ENCODE results near the gene PRKCZ.

Gene PRKCZ

DNA sequence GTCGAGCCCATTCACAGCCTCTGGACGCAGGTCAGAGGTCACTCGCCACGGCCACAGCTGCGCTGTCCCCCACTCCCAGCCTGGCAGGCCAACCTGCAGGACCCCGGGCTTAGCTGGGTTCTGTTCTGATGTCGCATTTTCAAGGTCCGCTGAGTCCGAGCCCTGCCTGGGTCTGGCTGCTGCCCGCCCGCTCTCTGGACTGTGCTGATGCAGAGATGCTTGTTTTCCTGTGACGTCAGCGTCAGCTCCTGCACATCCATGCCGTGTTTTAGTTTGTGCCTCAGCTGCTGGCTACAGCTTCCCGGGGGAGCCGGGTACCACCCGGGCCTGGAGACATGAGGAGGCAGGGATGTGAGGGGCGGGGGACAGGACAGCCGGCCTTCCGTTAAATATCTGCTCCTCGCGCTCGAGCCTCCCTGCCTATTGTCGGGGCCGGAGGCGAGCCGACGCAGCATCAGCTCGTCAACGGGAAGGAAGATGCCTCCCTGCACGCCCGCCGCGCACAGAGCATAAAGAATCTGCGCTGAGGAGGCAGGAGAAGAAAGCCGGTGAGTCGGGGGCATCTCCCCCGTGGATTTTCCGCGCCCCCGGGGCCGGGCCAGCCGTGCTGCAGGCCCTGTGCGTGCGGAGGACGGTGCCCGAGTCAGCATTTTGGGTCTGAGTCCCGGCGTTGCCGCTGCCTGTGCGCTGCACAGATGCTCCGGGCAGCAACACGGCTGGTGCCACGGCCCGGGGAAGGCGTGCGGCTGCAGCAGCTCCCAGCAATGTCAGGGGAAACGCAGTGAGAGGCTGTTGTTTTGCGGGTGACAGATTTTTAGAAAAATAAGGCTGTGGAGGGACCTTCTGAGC, 23.4 kb downstream of the PRKCZ start:
- Mint-ChIP-seq H3K9me3 (peaks cover 15 to 18% of the 10 kb centered on the region in 2 donors), H3K36me3 (peaks cover 42 to 49% of the 10 kb centered on the region in 2 donors), H3K4me1 (peaks cover 7 to 10% of the 10 kb centered on the region in 2 donors), H3K27ac (no peak overlapping the region), H3K4me3 (no peak overlapping the region), H3K27me3 (no peaks in the 10 kb centered on the region)
- ATAC-seq (replicated peaks) (no peak), DNase-seq (no peak)

DNA sequence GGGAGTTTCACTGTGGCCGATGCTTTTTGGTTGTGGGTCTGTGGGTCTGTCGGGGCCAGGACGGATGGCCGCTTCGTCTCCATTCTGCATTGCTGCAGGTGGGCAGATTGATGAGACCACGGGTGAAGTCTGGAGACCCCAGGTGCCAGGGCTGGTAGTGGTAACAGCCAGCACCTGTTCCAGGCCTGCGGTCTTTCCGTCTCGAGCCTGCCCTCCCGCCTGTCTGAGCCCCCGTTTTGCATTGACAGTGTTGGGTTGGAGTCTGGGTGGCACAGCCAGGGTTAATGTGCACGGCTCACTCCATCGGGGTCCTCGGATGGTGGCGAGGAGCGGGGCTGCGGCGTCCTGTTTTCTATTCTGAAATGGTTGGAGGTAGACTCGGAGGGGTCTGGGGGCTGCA, 24.2 kb downstream of the PRKCZ start:
- Mint-ChIP-seq H3K27ac (no peak overlapping the region), H3K36me3 (peaks cover 49 to 52% of the 10 kb centered on the region in 2 donors), H3K9me3 (peaks cover 16 to 19% of the 10 kb centered on the region in 2 donors), H3K27me3 (no peaks in the 10 kb centered on the region), H3K4me3 (no peak overlapping the region), H3K4me1 (peaks cover 7 to 10% of the 10 kb centered on the region in 2 donors)
- ATAC-seq (replicated peaks) (no peak), DNase-seq (no peak)

DNA sequence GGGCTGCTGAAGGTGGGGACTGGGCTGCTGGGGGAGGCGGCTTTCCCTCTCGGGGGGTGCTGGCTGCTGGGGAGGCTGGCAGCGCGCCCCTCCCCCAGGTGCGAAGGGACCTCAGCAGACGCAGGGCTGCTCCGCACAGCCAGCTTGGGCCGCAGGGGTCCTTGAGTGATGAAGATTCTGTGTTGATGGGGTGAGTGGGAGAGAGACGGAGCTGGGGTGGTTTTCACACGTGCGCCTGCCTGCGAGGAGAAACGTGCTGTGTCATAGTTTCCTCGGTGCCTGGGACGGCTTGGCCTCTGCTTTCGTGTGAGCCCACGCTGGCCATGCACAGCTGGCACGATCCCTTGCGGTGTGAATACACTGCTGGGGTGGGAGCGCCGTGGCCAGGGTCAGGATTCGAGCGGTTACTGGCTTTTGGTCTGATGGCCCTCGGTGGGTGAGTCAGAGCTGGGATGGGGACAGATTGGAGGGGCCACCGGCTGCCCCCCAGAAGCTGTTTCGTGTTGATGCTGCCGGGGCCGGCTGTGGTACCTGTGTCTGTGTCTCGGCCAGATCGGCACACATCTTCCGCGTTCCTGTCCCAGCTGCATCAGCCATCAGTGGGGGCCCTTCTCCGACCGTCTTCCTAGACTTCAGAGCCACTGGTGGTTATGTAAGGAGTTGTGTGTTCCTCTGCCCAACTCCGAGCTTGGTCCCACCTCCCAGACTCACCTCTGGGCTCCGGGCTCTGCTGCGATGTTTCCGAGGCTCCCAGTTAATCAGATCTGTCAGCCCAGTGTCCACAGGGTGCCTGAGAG, 24.9 kb downstream of the PRKCZ start:
- no peak for DNase-seq
- no peak overlapping the region for H3K4me3 Mint-ChIP-seq
- no peaks in the 10 kb centered on the region for H3K27me3 Mint-ChIP-seq
- H3K36me3 Mint-ChIP-seq, result peaks cover 56 to 59% of the 10 kb centered on the region in 2 donors
- H3K27ac Mint-ChIP-seq, result no peak overlapping the region
- peaks cover 7 to 10% of the 10 kb centered on the region in 2 donors for H3K4me1 Mint-ChIP-seq
- peaks cover 18 to 19% of the 10 kb centered on the region in 2 donors for H3K9me3 Mint-ChIP-seq
- ATAC-seq (replicated peaks), result no peak

DNA sequence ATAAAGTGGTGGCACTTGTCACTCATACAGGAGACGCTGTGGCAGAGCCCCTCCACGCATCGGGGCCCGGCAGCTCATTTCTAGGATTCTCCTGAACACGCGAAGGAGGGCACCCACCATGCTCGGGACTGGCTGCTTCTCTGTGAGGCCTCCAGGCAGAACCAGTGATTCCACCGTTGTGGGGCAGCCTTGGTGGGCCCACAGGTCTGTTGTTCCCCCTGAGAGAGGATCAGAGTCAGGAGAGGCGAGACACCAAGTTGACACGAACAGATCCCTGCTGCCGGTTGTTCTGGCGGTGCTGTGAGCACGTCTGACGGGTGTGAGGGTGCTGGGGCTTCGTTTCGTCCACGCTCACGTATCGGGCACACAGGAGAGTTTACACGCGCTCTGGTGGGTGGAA, 26.6 kb downstream of the PRKCZ start:
- ATAC-seq (replicated peaks) (no peak), DNase-seq (no peak)
- H3K36me3 Mint-ChIP-seq, result peaks cover 60 to 68% of the 10 kb centered on the region in 2 donors
- no peak overlapping the region for H3K4me3 Mint-ChIP-seq
- peaks cover 18 to 19% of the 10 kb centered on the region in 2 donors for H3K9me3 Mint-ChIP-seq
- H3K27ac Mint-ChIP-seq, result no peak overlapping the region
- no peaks in the 10 kb centered on the region for H3K27me3 Mint-ChIP-seq
- peaks cover 7 to 9% of the 10 kb centered on the region in 2 donors for H3K4me1 Mint-ChIP-seq

DNA sequence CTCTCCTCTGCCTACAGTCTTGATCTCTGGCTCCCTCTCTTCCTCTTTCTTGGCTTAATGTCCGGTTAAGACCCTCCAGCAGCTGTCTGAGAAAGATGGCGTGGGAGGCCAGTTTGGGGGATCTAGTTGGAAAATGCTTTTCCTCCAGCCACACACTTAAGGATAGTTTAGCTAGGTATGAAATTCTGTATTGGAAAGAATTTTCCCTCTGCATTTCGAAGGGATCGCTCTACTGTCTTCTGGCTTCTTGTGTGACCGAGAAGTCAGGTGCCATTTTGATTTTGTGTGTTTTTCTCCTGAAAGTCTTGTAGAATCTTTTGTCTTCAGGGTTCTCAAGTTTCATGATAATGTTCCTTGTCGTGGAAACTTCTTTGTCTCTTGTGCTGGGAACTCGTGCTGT, 28.0 kb downstream of the PRKCZ start:
- H3K4me1 Mint-ChIP-seq, result no peaks in the 10 kb centered on the region
- ATAC-seq (replicated peaks) (no peak), DNase-seq (no peak)
- no peak overlapping the region for H3K4me3 Mint-ChIP-seq
- H3K36me3 Mint-ChIP-seq, result peaks cover 60 to 64% of the 10 kb centered on the region in 2 donors
- no peaks in the 10 kb centered on the region for H3K27me3 Mint-ChIP-seq
- H3K9me3 Mint-ChIP-seq, result peaks cover 18 to 19% of the 10 kb centered on the region in 2 donors
- no peak overlapping the region for H3K27ac Mint-ChIP-seq

DNA sequence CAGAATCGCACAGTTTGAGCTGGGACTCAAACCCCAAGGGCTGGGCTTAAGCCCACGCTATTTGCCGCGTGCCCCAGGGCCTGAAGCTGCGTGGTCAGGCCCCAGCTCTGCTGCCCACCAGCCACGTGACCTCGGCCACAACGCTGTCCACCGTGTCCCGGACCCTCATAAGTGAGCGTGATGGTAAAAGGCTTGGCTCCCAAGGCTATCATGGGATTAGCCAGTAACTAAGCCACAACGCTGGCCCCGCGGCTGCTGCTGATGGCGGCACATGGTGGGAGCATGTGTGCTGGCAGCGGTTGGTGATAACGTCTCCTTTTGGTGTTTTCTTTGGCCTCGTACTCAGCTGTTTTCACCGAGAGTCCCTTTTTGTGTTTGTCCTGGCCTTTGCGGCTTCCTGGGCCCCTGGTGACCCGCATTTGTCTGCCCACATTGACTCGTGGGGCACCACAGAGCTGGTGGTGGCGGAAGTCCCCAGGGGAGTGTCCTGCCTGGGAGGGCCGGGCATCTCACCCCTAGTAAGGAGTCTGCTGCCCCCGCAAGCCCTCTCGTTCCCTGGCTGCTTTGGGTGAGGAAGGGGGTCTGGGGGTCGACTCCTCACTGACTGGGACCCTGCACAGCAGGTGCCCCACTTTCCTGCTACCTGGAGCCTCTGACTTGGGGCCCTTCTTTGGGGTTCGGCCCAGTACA, 29.3 kb downstream of the PRKCZ start:
- no peaks in the 10 kb centered on the region for H3K4me1 Mint-ChIP-seq
- no peak overlapping the region for H3K4me3 Mint-ChIP-seq
- H3K36me3 Mint-ChIP-seq, result peaks cover 52 to 57% of the 10 kb centered on the region in 2 donors
- H3K27me3 Mint-ChIP-seq, result no peaks in the 10 kb centered on the region
- peaks cover 18 to 19% of the 10 kb centered on the region in 2 donors for H3K9me3 Mint-ChIP-seq
- H3K27ac Mint-ChIP-seq, result no peak overlapping the region
- DNase-seq, result no peak
- ATAC-seq (replicated peaks), result no peak

DNA sequence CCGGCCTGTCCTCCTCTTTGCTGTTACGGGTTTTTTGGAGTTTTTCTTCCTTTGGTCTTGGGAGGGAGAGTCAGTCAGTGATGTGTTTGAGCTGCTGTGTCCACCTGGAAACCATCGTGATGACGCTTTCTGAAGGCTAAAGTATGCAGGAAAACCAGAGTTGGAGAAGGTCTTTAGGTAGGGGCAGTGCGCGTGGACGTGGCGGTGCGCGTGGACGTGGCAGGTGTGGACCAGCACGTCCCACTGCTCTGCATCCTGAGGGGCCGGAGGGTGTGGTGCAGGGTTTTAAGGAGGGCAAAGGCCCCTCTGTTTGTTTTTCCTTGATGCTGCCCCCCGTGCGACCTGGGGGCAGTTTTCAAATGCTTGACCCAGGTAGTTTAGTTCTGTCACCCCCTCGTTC, 29.9 kb downstream of the PRKCZ start:
- ATAC-seq (replicated peaks), result no peak
- Mint-ChIP-seq H3K9me3 (peaks cover 18 to 19% of the 10 kb centered on the region in 2 donors), H3K36me3 (peaks cover 48 to 54% of the 10 kb centered on the region in 2 donors), H3K4me3 (no peak overlapping the region), H3K4me1 (no peaks in the 10 kb centered on the region), H3K27me3 (no peaks in the 10 kb centered on the region), H3K27ac (no peak overlapping the region)
- DNase-seq, result no peak

DNA sequence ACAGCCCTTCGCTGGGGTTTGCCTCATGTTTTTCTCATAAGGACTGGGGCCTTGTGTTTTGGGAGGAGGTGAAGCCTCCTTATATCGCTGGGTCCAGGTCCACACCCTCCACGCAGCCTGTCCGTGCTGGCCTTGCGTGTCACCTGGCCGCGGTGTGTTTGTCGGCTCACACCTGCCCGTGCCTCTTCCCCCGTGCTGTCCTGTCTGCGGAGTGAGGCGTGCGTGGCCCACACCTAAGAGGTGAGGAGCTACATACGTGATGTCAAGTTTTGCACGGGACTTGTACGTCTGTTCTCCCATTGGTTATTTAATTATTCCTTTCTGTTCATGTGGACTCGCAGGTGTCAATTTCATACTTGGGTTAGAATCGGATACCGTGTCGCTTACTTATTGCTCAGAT, 30.7 kb downstream of the PRKCZ start:
- H3K4me3 Mint-ChIP-seq, result no peak overlapping the region
- no peak for DNase-seq
- H3K27ac Mint-ChIP-seq, result no peak overlapping the region
- H3K27me3 Mint-ChIP-seq, result no peaks in the 10 kb centered on the region
- H3K4me1 Mint-ChIP-seq, result no peaks in the 10 kb centered on the region
- H3K36me3 Mint-ChIP-seq, result peaks cover 41 to 48% of the 10 kb centered on the region in 2 donors
- H3K9me3 Mint-ChIP-seq, result peaks cover 18 to 19% of the 10 kb centered on the region in 2 donors
- no peak for ATAC-seq (replicated peaks)

DNA sequence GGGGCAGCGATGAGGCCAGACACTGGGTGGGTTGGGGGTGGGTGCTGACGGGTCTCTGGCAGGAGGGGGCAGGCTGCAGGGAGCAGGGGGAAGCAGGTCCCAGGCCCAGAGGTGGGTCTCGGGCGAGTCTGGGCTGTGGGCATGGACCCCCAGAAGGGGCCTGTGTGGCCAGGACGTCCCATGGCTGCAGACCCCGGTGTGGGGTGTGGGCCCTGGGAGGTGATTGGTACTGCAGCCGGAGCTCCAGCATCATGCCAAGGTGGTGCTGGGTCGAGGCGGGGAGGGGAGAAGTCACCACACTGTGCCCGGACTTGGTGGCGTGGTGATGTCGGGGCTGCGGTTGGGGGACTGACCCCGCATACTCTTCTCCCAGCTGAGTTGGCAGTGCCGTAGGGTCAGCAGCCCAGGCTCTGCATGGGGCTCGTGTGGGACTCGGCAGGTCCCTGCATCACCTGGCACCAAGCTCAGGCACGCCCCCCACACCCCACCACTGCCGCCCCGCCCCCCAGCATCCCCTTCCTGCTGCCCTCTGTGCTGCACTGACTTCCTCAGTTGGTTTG, 31.2 kb downstream of the PRKCZ start:
- ATAC-seq (replicated peaks) (no peak), DNase-seq (no peak)
- H3K4me3 Mint-ChIP-seq, result no peak overlapping the region
- H3K27me3 Mint-ChIP-seq, result no peaks in the 10 kb centered on the region
- H3K27ac Mint-ChIP-seq, result no peak overlapping the region
- H3K36me3 Mint-ChIP-seq, result peaks cover 40 to 46% of the 10 kb centered on the region in 2 donors
- H3K4me1 Mint-ChIP-seq, result no peaks in the 10 kb centered on the region
- peaks cover 18 to 19% of the 10 kb centered on the region in 2 donors for H3K9me3 Mint-ChIP-seq

DNA sequence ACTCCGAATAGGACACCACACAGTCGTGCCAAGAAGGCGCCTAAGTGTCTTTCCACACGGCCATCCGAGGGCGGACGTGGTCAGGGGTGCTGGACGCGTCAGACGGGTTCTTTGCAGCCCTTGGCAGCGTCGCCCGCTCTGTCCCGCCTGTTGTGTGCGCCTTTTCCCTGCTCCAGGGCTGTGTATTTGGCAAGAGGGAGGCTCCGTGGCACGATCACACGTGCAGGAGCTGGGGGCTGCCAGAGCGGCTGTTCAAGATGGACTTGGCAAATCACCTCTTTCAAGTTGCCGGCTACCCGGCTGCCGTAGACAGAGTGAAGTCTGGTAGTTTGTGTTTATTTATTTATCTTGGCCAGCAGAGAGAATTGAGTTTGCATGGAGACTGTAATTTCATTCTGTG, 31.9 kb downstream of the PRKCZ start:
- H3K4me1 Mint-ChIP-seq, result no peaks in the 10 kb centered on the region
- H3K27ac Mint-ChIP-seq, result no peak overlapping the region
- H3K4me3 Mint-ChIP-seq, result no peak overlapping the region
- no peak for DNase-seq
- peaks cover 34 to 39% of the 10 kb centered on the region in 2 donors for H3K36me3 Mint-ChIP-seq
- ATAC-seq (replicated peaks), result no peak
- peaks cover 16% of the 10 kb centered on the region in 2 donors for H3K9me3 Mint-ChIP-seq
- H3K27me3 Mint-ChIP-seq, result no peaks in the 10 kb centered on the region

DNA sequence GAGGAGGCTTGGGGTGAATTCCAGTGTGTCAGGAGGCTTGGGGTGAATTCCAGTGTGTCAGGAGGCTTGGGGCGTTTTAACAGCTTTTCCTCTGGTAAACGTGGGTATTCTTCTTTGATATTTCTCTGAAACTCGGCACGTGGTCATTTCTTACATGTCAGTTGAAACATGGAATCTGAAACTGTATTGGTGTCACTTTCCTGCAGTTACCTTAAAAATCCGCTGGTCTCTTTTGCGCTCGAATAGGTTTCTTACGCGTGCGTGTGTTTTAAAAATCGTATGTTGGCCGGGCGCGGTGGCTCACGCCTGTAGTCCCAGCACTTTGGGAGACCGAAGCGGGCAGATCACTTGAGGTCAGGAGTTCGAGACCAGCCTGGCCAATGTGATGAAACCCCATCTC, 33.5 kb downstream of the PRKCZ start:
- DNase-seq (no peak), ATAC-seq (replicated peaks) (no peak)
- H3K4me1 Mint-ChIP-seq, result no peaks in the 10 kb centered on the region
- H3K27me3 Mint-ChIP-seq, result no peaks in the 10 kb centered on the region
- H3K27ac Mint-ChIP-seq, result no peak overlapping the region
- peaks cover 1 to 2% of the 10 kb centered on the region in 2 donors for H3K9me3 Mint-ChIP-seq
- no peak overlapping the region for H3K4me3 Mint-ChIP-seq
- peaks cover 19 to 26% of the 10 kb centered on the region in 2 donors for H3K36me3 Mint-ChIP-seq

DNA sequence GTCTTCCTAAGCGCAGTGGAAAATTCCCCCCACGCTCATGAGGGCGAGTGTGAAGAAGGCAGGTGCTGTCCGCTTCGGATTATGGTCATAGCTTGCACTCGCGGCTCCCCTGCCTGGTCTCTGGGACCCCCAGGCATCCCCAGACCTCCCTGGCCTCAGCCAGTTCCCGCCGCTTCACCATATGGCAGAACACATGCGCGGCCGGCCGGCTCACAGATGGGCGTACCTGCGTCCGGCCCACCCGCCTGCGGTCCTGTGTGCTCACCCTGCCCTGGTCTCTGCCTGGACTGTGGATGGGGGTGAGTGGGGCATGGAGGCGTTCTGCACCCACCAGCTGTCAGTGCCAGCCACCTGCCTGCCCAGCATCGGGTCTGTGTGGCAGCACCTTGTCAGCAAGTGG, 34.1 kb downstream of the PRKCZ start:
- Mint-ChIP-seq H3K27ac (no peak overlapping the region), H3K27me3 (no peaks in the 10 kb centered on the region), H3K36me3 (peaks cover 14 to 19% of the 10 kb centered on the region in 2 donors), H3K4me3 (no peak overlapping the region), H3K9me3 (peaks cover 0 to 2% of the 10 kb centered on the region in 2 donors), H3K4me1 (no peaks in the 10 kb centered on the region)
- no peak for ATAC-seq (replicated peaks)
- no peak for DNase-seq

DNA sequence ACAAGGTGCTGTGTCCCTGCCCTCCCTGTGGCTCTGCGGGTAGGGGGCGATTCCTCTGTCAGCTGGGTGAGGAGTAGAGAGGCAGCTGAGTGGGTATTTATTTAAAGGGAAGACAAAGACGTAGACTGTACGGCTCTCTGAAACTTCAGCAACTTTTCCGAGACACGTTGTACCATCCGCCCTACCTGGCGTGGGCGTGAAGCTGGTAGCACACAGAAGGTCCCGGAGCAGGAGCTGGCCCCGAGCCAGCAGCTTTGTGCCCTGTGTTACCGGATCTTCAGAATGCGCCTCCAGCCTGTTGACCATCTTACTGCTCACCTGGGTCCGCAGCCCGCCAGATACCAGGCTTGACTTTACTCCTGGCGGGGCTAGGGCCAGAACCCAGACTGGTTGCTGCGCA, 34.9 kb downstream of the PRKCZ start:
- H3K4me3 Mint-ChIP-seq, result no peak overlapping the region
- peaks cover 9 to 11% of the 10 kb centered on the region in 2 donors for H3K36me3 Mint-ChIP-seq
- no peaks in the 10 kb centered on the region for H3K27me3 Mint-ChIP-seq
- H3K9me3 Mint-ChIP-seq, result peaks cover 0 to 1% of the 10 kb centered on the region in 2 donors
- no peaks in the 10 kb centered on the region for H3K4me1 Mint-ChIP-seq
- H3K27ac Mint-ChIP-seq, result no peak overlapping the region
- DNase-seq (no peak), ATAC-seq (replicated peaks) (no peak)
